ENCODE results near the gene PLA2G10.
"Not testable (repeated sequence)": the region's sequence is repeated elsewhere in the genome, so short reads cannot be mapped to it uniquely, and the experiment has no call there.

Gene PLA2G10, protein sequence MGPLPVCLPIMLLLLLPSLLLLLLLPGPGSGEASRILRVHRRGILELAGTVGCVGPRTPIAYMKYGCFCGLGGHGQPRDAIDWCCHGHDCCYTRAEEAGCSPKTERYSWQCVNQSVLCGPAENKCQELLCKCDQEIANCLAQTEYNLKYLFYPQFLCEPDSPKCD

GRCh38 chr16:14694129-14694528 lies at the start of gene PLA2G10:
Gene PLA2G10, minus strand, starts transcription at chr16:14694308. Its CDS starts 79 bp downstream, at chr16:14694229.
- not testable (repeated sequence) for DNase-seq

GRCh38 chr16:14742273-14743128 lies 48.4 kb upstream of the PLA2G10 start, which contains the start of gene NPIPA2:
Gene NPIPA2, plus strand, starts transcription at chr16:14742533. Its CDS starts 5,533 bp downstream, at chr16:14748066.
- not testable (repeated sequence) for DNase-seq

DNA sequence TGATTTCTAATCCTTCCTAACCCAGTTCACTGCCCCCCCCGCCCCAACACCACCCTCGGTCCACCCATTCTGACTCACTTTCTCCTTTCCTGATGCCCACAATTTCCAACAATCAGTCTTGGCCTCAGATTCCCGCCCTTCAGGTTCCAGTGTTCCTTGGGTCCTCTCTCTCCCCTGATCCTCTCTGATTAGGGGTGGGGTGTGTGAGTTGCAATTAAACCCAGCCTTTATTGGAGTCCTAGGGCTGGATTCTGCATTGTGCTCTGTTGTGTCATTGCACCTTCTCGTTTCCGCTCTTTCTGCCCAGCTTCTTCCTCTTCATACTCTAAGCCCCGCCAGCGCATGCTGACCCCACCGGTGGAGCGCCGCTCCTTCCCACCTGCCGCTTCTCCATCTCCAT lies 47.7 kb upstream of the PLA2G10 start:
- not testable (repeated sequence) for DNase-seq

DNA sequence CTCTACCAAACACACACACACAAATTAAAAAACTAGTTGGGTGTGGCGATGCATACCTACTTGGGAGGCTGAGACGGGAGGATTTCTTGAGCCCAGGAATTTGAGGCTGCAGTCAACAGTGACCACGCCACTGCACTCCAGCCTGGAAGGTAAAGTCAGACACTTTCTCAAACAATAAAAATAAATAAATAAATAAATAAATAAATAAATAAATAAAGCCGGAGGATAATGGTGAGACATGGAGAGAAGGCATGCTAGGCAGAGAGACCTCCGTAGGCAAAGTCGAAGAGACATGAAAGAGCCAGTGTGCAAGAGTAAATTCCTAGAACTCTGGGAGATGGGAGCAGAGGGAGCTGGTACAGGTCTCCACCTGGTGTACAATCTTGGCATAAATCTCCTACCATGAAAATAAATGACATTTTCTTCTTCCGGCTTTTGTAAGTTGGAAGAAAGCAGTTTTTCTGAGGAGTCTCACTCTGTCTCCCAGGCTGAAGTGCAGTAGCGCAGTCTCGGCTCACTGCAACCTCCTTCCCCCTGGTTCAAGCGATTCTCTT lies 46.8 kb upstream of the PLA2G10 start:
- DNase-seq: not testable (repeated sequence)

DNA sequence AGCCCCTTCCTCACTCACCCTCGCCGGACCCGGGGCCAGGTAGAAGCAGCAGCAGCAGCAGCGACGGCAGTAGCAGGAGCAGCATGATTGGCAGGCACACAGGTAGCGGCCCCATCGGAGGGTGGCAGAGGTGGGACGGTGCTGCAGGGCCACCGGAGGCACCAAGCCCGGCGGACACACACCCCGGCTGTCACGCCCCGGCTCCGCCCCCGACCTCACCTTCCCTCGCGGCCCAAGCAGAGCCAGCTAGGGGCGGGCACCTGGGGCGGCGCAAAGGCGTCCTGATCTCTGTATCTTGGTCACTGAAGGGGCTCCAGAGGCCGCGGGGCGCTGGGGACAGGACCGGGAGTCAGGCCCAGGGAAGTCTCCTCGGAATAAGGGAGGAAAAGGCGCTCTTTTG lies 39.1 kb upstream of the PLA2G10 start:
- not testable (repeated sequence) for DNase-seq

DNA sequence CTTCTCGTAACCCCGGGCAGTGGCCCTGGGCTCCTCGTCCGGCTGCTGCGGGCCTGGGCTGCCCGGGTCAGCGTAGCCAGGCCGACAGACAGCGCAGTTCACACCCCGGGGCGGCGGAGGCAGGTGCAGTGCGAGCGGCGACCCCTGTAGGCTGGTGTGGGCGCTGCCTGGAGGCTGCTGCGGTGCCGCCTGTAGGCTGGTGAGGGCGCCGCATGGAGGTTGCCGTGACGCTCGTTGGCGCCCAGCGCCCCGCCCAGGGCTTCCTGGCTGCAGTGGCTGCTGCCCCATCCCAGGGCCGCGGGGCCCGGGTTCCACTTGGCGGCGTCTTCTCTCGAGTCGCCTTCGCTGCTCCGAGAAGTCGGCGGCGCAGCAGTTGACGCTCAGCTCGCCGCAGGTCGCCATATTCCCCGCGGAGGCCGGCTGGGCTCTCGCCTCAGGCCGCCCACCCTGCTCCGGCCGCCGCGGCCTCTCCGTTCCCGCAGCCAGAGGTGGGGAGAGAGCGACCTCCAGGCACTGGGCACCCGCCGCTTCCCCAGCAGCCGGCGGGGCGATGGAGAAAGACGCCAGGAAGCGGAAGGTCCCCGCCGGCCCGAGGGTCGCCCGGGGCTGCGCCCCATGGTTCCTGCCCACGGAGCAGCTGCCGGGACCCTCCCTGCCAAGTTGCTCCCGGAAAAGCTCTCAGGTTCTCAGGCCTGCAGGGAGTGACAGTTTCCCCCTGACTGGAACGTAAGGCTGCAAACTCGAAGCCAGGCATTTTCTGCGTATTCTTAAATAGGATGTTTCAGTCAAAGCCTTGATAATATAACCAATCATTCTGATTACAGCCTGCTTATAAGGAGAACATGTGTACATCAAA lies 9.3 kb upstream of the PLA2G10 start, which contains the start of gene NPIPA3:
NPIPA3 (plus strand) TSS at position 256 of the 856 bp plus-strand sequence. CDS start 5,533 bp downstream, outside the sequence.
- DNase-seq: not testable (repeated sequence)

- DNase-seq: not testable (repeated sequence)
Observed at GRCh38 chr16:14702672-14703071, 8.6 kb upstream of the PLA2G10 start.

- DNase-seq: not testable (repeated sequence)
Observed at GRCh38 chr16:14701859-14702258, 7.8 kb upstream of the PLA2G10 start.

- not testable (repeated sequence) for DNase-seq
Observed at GRCh38 chr16:14685870-14686793, 8.0 kb downstream of the PLA2G10 start.

DNA sequence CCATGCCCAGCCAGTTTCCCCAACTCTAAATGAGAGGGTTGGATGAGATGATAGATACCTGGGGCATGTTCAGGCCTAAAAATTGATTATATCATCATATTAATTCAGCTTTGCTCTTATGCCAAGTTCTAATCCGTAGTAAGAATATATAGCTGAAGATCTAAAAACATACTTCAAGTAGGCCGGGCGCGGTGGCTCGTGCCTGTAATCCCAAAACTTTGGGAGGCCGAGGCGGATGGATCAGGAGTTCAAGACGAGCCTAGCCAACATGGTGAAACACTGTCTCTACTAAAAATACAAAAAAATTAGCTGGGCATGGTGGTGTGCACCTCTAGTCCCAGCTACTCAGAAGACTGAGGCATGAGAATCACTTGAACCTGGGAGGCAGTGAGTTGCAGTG lies 12.0 kb downstream of the PLA2G10 start:
- DNase-seq: no peak

- no peak for DNase-seq
Observed at GRCh38 chr16:14681115-14681514, 13.0 kb downstream of the PLA2G10 start.

DNA sequence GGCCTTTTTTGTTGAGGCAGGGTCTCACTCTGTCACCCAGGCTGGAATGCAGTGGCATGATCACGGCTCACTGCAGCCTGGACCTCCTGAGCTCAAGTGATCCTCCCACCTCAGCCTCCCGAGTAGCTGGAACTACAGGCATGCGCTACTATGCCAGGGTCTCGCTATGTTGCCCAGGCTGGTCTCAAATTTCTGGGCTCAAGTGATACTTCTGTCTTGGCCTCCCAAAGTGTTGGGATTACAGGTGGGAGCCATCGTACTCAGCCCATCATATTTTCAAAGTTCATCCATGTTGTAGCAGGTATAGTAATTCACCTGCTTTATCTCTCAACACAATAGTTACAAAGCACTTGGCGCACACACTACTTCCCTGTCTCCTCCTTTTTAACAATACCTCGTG lies 13.7 kb downstream of the PLA2G10 start:
- DNase-seq: not testable (repeated sequence)

DNA sequence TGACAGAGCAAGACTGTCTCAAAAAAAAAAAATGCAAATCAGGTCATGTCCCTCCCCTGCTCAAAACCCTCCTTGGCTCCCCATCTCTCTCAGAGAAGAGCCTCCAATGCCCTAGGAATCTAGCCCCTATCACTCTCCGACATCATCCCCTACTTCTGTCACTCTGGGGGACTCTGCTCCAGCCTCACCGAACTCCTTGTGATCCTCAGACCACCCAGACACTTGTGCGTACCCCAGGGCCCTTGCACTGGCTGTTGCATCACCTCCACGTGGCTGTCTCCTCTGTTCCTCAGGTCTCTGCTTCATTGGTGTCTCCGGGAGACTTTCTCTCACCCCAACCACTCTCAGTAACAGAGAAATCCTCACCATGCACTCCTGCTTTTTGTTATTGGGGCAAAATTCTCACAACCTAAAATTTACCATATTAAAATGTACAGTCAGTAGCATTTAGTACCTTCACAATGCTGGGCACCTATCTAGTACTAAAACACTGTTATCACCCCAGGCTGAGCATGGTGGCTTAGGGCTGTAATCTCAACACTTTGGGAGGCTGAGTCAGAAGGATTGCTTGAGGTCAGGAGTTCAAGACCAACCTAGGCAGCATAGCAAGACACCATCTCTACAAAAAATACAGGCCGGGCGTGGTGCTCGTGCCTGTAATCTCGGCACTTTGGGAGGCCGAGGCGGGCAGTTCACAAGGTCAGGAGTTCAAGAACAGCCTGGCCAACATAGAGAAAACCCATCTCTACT lies 15.2 kb downstream of the PLA2G10 start:
- DNase-seq: no peak

- no peak for DNase-seq
Observed at GRCh38 chr16:14677627-14678026, 16.5 kb downstream of the PLA2G10 start.

DNA sequence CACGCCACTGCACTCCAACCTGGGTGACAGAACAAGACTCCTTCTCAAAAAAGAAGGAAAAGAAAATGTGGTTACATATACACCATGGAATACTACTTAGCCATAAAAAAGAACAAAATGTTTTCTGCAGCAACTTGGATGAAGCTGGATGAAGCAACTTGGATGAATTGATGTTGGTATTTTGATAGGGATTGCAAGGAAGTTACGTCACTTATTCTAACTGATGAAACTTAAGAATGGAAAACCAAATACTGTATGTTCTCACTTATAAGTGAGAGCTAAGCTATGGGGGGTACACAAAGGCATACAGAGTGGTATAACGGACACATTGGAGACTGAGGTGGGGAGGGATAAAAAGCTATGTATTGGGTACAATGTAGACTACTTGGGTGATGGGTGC lies 17.5 kb downstream of the PLA2G10 start:
- no peak for DNase-seq

DNA sequence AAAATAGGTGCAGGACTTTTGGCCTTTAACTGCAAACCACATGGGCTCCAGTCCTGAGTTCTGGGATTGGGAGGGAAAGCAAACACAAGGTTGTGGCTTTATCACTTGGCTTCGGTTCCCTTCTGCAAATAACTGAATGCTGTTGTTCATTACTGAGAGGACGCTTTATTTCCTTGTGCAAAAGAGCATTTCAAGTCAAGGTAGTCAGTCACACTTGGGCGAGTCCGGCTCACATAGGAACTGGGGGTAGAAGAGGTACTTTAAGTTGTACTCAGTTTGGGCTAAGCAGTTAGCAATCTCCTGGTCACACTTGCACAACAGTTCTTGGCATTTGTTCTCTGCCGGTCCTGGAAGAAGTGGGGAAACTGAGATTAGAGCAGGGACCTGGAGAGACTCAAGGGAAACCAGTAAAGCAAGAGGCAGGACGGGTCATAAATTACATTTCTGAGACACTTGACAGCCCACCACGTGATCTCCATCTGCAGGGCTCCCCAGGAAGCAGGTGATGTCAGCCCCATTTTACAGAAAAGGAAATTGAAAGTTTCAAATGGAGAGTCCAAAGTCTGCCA lies 21.6 kb downstream of the PLA2G10 start:
- no peak for DNase-seq

DNA sequence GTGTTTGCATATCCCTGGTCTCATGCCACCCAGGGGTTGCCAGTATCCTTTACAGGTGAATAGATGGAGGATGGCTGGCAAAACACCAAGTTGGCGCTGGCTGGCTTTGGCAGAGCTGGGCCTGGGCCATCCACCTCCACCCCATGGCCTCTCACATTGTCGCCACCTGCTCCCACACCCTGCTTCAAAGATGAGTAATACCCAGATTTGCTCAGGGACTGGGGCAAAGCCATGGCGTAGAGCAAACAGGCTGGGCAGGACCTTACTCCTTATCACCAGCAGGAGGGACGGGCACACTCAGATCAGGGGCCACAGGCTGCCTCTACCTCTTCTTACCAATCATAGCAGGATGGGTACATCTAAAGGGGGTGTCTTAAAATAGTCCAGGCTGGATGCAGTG lies 24.3 kb downstream of the PLA2G10 start:
- DNase-seq: no peak

DNA sequence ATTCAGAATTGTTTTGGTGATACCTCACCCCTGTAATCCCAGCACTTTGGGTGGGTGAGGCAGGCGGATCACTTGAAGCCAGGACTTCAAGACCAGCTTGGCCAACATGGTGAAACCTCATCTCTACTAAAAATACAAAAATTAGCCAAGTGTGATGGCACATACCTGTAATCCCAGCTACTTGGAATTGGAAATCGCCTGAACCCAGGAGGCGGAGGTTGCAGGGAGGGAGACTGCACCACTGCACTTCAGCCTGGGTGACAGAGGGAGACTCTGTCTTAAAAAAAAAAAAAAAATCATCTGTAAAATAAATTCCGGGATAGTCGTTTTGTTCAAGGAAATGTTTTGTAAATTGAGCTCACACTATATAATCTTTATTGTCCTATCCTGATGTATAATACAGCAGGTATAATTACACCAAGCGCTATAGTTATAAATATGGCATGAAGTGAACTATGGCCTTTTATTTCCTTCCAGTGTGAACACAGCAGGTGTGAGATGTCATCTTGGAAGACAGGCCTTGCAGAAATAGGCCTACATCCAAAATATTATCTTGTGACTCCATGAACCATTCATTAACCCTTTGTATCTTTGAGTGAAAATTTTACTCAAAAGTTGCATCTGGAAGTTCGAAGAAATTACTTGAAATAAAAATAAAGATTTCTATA lies 25.4 kb downstream of the PLA2G10 start:
- DNase-seq: no peak

- no peak for DNase-seq
Observed at GRCh38 chr16:14667347-14668266, 26.5 kb downstream of the PLA2G10 start.
